GM18907 (cell line): Measurements from ENCODE around the gene PRR36.
"Not testable (repeated sequence)": the region's sequence is repeated elsewhere in the genome, so short reads cannot be mapped to it uniquely, and the experiment has no call there.

Experiments
- ATAC-seq: cut with Tn5 transposase; IDR thresholded peaks from one replicate; pipeline ENCODE4 v1.9.1; 2021; ENCODE audit warnings: mild to moderate bottlenecking, moderate library complexity; ENCODE audit not compliant: unreplicated experiment

PRR36 gene

GRCh38 chr19:7861619-7862412 is 12.4 kb downstream of the PRR36 start:
- ATAC-seq, result no peak

- no peak for ATAC-seq
These were observed 13.2 kb downstream of the PRR36 start for GRCh38 chr19:7860714-7861618.

GRCh38 chr19:7859831-7860713 is 14.1 kb downstream of the PRR36 start:
- ATAC-seq, result no peak

GRCh38 chr19:7859087-7859486 is 15.1 kb downstream of the PRR36 start:
- ATAC-seq, result not testable (repeated sequence)

GRCh38 chr19:7858109-7858770 is 15.9 kb downstream of the PRR36 start:
- no peak for ATAC-seq

- no peak for ATAC-seq
These were observed 16.5 kb downstream of the PRR36 start for GRCh38 chr19:7857727-7858108.

- no peak for ATAC-seq
These were observed 17.2 kb downstream of the PRR36 start for GRCh38 chr19:7856679-7857663.

- ATAC-seq, result no peak
These were observed 18.0 kb downstream of the PRR36 start for GRCh38 chr19:7856109-7856591.

- no peak for ATAC-seq
These were observed 18.6 kb downstream of the PRR36 start for GRCh38 chr19:7855426-7856108.

- no peak for ATAC-seq
These were observed 20.4 kb downstream of the PRR36 start for GRCh38 chr19:7853770-7854128.

GRCh38 chr19:7852851-7853769 is 21.1 kb downstream of the PRR36 start:
- ATAC-seq, result no peak

- ATAC-seq, result no peak
These were observed 22.3 kb downstream of the PRR36 start for GRCh38 chr19:7851623-7852500.

GRCh38 chr19:7850945-7851622 is 23.1 kb downstream of the PRR36 start:
- ATAC-seq, result no peak

- ATAC-seq, result no peak
These were observed 24.0 kb downstream of the PRR36 start for GRCh38 chr19:7850000-7850813.

GRCh38 chr19:7849631-7849999 is 24.6 kb downstream of the PRR36 start:
- ATAC-seq, result no peak
